Endothelial cell of umbilical vein (primary cell): Measurements from ENCODE around the gene ACTMAP.

Source experiments
- CTCF ChIP-seq, 2 donors: IDR thresholded peaks; 1 replicate in 1 of 2; 2 replicates in 1 of 2; pipeline ENCODE4 v1.5.1; 2011; ENCODE audit warnings: low read length in 2 of 2, mild to moderate bottlenecking in 2 of 2, moderate library complexity in 2 of 2, control low read depth in 1 of 2, inconsistent platforms in 1 of 2, low read depth in 1 of 2; ENCODE audit not compliant: insufficient read depth in 1 of 2; ENCODE audit errors: extremely low read depth in 1 of 2
- EZH2 ChIP-seq: IDR thresholded peaks from 2 replicates; pipeline ENCODE4 v1.6.1; 2012; ENCODE audit warnings: borderline replicate concordance, low read depth, mild to moderate bottlenecking, moderate library complexity, low read length, inconsistent platforms; ENCODE audit not compliant: severe bottlenecking
- JUN ChIP-seq: IDR thresholded peaks from 2 replicates; pipeline ENCODE4 v1.6.1; 2011; ENCODE audit warnings: borderline replicate concordance, low read depth; ENCODE audit not compliant: insufficient read length, insufficient read depth
- POLR2A ChIP-seq: IDR thresholded peaks from 2 replicates; pipeline ENCODE4 v1.6.1; 2012; ENCODE audit warnings: low read depth, mild to moderate bottlenecking, control low read depth, low read length
- POLR2AphosphoS5 ChIP-seq: IDR thresholded peaks from 2 replicates; pipeline ENCODE4 v1.6.1; 2012; ENCODE audit warnings: low read depth, mild to moderate bottlenecking, control low read depth, low read length, moderate library complexity; ENCODE audit not compliant: insufficient read depth

GRCh38 chr19:40705950-40706619, 44.2 kb downstream of the ACTMAP start:
- TF ChIP-seq POLR2A = no peak
- no peak for TF ChIP-seq CTCF (IDR thresholded peaks at IDR 0.05; ENCODE audit: extremely low read depth in 1 of 2, insufficient read depth in 1 of 2, low read depth in 1 of 2, low read length in 2 of 2)
- no peak for TF ChIP-seq POLR2AphosphoS5
- TF ChIP-seq EZH2 = no peak
- no peak for TF ChIP-seq JUN
